Stimulated activated CD4-positive, alpha-beta T cell treated with anti-CD3 and anti-CD28 coated beads, Interleukin-4, amount 100 ng/mL, for 4 hours (primary cell): Measurements from ENCODE around the gene KIF26B.
"Not testable (repeated sequence)": the region's sequence is repeated elsewhere in the genome, so short reads cannot be mapped to it uniquely, and the experiment has no call there.

Experiments used
- DNase-seq, 2 experiments: peaks; one replicate each; pipeline ENCODE4 v3.0.0-alpha.2; 2020

Gene KIF26B

DNA sequence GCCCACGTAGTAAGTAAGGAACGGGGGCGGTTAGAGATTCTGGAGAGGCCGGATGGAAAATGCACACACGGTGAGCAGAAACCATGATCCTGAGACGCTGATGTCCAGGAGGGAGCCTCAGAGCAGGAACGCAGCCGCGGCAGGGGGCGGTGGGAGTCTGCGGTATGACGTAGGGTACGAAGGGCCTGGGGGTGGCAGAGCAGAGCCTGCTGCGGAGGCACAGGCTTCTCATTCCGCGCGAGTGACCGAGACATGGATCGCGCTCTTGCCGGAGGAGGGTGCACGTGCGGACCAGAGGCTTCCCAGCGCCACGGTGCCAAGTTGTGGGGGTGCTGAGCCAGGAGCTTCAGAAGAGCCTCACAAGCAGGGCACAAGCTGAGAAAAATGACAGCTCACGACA is 176.2 kb downstream of the KIF26B start:
- no peak for DNase-seq

DNA sequence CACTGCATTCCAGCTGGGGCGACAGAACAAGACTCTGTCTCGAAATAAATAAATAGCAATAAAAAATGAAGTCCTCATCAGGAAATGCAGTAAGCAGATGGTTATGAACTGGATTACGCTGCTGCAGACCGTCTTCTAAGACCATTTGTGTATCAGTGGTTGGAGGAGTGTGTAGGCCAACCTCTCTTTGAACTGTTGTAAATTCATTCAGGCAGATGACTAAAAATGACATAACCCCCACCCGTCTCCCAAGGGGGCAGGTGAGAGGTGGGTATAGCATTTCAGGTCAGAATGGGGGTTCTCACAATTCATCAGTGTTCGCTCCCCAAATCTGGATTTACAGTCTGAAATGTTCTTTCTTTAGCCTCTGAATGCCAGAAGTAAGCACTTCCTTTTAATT is 177.3 kb downstream of the KIF26B start:
- DNase-seq: no peak

DNA sequence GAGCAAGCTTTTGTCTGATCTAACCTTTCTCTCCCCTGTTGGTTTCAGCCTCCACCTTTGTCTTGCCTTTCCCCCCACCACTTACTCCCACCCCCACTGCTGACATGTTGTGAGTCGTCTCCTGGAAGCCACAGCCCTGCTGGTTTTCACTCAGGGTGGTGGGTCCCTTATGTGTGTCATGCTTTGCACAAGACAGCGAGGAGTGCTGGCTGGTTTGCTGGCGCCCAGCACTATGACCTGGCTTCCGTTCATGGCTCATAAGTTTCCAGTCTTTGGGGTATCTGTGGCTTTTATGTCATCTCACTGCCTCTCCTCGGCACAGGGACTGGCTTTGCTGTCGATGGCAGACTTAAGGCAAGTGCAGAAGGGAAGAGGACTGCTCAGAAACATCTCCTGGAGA is 177.7 kb downstream of the KIF26B start:
- DNase-seq: peak in 1 of 2 experiments; percentile 11

DNA sequence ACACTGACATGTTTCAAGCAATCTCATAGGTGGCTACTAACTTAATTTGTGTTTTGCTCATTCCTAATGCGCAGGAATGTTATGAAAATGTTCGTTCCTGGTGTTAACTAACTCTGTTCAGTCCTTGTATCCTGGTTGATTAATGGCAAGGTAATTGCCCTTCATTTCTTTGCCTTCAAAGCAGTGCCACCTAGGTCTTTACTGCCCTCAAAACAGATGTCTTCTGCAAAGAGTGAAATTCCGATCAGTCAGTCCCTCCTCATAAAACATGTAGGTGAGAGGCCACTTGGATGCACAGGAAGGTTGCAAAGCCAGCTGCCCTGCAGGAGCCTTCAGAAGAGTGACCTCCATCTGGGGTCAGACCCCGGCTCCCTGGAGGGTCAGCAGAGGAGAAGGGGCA is 179.4 kb downstream of the KIF26B start:
- no peak for DNase-seq

DNA sequence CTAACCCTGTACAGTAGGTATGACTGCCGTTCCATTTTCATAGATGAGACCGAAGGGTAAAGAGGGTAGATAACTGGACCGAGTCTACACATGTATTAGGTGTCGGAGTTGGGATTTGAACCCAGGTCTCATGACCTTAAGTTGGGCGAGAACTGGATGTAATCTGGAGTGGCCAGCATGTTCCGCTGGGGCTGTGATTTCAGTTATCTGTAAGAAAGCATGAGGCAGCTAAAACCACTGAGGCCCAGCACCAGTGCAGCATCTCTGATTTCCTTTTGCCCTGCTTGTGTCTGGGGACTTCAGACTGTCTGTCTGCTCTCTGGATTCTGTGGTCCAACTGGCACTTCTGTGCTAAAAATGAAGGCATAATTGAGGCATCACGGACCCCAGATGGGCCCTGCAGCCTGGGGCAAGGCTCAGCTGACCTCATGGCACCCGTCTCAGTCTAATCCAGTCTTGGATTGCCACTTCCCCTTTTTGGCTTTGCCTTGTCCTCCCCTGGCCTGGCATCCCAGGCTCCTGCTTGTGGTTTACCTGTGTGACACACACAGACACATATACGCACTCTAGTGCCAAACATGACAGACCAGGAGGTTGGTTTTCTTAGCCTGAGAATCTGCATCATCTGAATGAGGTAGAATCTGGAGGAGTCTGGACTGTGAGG is 180.2 kb downstream of the KIF26B start:
- DNase-seq: no peak

DNA sequence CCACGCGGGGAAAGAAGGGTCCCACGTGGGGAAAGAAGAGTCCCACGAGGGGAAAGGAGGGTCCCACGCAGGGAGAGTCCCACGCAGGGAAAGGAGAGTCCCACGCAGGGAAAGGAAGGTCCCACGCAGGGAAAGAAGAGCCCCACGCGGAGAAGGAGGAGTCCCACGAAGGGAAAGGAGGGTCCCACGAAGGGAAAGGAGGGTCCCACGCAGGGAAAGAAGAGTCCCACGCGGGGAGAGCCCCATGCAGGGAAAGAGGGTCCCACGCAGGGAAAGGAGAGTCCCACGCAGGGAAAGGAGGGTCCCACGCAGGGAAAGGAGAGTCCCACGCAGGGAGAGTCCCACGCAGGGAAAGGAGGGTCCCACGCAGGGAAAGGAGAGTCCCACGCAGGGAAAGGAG is 180.9 kb downstream of the KIF26B start:
- not testable (repeated sequence) for DNase-seq

DNA sequence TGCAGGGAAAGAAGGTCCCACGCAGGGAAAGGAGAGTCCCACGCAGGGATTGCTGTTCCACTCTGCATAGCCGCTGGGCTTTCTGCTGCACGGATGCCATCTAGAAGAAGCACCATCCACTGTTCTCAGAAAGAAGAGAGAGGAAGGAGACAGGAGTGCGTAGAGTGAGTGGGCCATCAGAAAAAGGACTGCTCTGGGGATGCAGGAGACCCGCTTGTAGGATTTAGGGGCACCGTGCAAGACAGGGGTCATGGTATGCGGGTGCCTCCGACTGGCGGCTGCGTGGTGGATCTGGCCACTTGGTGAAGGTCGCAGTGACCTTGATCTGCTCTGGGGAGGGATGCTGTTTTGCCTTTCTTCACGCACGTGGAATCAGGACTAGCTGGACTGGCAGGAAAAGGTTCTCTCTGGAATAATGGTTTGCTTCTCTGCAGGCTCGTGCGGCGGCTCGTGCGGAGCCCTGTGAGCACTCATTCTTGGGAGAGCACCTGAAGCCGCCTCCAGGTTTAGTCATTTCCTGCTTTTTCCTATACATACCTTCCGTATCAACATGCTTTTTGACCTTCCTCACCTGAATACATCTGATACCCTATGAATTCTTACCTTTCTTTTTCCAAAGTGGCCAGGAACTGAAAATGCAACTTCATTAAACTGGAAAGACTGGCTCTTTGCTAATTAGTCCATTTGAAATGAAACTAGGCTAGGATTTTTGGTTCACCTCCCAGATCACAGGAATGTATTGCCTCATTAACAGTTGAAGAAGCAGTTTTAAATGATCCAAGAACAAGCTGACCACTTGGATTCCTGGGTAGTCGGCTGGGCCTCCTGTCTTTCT is 181.6 kb downstream of the KIF26B start:
- no peak for DNase-seq

DNA sequence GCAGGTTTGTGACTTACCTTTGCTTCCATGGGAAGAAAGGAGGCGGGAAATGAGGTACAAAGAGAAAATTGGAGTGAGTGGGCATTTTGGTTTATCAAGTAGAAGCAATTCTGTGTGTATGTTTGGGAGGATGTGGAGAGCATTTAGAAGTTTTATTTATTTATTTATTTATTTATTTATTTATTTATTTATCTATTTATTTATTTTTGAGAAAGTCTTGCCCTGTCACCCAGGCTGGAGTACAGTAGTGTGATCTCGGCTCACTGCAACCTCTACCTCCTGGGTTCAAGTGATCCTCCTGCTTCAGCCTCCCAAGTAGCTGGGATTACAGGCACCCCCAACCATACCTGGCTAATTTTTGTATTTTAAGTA is 182.2 kb downstream of the KIF26B start:
- not testable (repeated sequence) for DNase-seq

DNA sequence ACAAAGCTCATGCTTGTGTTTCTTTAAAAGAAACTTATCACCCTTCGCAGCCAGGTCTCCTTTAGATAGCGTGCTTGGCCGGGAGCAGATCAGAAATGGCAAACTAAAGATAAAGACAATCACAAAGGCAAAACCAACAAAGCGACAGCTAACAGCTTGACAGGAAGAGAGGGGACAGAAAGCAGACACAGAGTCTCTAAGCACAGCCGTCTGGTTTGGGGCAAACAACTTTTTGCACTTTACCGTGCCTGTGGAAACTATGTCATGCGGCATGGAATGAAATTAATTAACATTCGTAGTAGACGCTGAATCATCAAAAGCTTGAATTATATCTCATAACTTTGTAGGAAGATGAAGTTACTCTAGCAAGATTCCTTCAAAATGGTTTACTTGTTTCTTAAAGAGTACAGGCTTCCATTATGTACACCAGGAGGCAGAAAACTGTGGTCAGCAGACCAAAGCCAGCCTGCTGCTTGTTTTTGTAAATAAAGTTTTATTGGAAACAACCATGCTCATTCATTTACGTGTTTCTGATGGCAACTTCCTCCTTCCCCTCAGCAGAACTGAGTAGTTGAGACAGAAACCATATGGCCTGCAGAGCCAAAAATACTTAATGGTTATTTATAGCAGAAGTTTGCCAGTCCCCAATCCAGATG is 183.2 kb downstream of the KIF26B start:
- DNase-seq: no peak

DNA sequence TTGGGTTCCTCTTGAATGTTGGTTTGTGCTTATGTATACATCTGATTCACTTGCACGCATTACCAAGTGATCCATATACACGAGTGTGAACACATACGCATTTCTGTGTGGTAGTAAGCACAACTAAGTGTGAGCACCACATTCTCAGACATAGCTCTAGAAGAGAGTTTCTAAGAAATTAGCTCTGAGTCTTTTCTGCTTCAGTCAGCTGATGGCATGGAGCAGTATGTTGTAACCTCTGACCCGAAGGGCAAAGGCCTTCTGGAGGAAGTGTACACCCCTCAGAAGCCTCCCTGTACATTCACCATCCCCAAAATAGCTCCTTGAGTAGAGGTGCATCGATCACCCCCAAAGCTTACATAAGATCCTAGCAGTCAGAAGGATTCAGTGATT is 183.7 kb downstream of the KIF26B start:
- DNase-seq: no peak

DNA sequence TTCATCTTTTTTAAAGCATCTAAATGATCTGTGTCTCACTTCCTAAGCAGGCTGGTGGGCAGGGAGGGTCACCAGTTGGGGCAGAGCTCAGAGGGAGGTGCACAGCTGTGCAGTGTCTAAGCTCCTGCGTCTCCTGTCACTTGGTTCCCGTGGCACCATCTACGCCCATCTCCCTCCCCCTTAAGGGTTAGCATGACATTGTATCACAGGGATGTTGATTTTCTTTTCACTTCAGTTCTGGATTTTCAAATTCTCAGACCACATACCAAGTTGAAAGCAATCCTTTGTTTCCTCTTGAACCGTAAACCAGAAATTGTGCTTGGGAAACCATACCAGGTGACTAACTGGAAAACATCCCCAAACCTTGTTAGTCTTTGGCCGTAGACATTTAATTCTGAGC is 187.0 kb downstream of the KIF26B start:
- DNase-seq: no peak

DNA sequence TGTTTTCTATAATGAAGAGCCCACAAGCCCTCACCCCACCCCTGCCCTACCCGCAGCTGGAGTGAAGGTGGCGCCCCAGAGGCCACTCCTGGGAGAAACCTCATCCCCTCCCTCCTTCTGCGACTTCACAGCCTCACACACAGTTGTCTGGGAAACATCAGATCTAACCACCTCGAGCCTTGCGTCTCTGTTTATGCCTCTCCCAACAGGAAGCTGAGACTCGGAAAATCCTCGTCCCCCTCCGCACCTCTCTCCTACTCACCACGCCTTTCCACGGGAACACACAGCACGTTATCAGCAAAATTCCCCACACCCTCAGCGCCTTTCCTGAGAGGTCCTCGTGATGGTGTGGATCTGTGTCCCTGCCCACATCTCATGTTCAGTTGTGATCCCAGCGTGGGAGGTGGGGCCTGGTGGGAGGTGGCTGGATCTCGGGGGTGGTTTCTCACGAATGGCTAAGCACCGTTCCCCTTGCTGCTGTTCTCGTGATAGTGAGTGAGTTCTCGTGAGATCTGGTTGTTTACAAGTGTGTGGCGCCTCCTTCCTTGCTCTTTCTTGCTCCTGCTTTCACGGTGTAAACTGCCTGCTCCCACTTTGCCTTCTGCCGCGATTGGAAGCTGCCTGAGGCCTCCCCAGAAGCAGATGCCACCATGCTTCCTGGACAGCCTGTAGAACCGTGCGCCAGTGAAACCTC is 190.6 kb downstream of the KIF26B start:
- no peak for DNase-seq

DNA sequence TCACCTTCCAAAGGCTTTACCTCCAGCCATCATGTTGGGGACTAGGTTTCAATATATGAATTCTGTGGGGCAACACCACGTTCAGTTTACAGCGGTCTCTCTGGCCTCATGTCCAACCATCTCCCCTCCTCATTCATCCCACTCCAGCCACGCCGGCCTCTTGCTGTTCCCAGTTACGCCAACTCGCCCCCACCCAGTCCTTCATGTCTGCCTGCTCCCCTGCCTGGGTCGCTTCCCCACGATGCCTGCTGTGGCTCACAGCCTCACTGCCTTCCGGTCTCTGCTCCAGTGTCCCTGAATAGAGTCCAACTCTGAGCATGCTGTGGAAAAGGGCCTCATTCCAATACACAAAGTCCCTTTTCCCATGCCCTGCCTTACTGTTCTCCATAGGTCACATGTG is 193.8 kb downstream of the KIF26B start:
- no peak for DNase-seq

DNA sequence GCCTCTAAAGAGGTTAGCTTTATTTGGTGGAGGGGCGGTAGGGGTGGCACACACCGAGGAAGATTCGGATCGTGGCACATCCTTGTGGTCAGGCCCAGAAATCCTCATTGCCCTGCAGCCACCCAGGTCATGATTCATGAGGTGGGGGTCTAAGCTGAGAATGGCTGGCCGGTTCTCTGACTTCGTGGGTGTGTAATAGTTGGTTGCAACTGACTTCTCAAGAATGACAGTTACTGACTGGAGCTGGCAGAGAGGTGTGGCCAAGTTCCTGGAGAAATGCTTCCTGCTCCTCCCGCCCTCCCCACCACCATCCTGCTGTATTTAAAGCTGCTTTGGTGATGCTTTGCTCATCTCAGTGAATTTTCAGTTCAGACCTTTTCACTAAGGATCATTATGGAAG is 198.6 kb downstream of the KIF26B start:
- DNase-seq: no peak

DNA sequence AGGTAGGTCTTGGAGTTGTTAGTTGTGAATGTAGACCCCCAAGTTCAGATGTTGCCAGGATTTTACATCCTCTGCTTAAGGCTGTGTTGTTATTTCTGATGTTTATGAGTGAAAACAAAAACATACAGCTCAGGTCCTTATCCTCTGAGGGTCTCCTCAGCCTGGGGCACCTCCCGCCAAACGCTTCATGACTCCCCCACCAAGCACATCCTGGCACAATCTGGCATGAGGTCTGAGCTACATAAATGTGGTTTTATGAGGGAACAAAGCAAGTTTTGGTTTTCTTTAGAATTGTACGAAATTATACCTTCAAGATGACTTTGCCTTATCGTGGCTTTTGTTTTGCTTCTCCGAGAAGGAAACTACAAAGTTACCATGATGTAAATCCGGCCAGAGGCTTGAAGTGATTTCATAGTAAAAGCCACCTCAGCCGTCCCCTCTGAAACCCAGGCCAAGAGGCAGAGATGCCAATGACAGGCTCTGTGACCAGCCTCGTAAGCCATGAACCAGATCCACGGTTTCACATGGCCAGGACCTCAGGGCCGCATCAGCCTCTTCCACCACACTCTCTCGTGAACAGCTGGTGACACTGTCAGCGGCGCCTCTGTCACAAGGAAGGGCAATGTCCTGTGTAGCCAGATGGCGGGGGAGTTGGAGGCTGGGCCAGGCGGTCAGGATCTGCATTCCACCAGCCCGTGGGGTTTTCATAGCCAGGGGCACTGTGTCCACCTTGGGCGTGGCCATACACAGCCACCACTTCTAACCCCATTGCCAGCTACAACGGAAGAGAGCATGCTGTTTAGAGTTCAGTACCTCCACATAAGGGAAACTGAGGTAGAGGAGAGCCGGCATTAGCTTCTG is 199.4 kb downstream of the KIF26B start:
- DNase-seq: no peak

DNA sequence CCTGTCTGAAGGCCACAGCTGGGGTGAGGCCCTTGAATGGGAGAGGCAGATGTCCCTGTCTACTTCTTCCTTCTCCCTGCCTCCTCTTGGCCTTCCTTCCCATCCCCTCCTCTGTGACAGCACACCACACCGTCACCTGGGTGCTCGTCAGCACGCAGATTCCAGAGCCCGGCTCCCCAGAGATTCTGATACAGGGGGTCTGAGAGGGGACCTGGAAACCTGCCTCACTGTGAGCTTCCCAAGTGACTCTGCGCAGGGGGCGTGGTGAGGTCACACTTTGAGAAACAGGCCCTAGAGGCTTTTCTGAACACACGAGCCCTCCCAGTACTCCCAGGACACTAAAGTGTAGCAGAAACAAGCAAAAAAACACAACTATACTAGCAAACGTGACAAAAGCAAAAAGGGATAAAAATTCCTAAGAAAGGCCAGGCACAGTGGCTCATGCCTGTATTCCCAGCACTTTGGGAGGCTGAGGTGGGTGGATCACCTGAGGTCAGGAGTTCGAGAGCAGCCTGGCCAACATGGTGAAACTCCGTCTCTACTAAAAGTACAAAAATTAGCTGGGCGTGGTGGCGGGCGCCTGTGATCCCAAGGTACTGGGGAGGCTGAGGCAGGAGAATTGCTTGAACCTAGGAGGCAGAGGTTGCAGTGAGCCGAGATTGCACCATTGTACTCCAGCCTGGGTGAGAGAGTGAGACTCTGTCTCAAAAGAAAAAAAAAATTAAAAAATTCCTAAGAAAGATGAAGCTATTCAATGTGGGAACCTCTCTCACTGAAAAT is 201.3 kb downstream of the KIF26B start:
- DNase-seq: not testable (repeated sequence)

DNA sequence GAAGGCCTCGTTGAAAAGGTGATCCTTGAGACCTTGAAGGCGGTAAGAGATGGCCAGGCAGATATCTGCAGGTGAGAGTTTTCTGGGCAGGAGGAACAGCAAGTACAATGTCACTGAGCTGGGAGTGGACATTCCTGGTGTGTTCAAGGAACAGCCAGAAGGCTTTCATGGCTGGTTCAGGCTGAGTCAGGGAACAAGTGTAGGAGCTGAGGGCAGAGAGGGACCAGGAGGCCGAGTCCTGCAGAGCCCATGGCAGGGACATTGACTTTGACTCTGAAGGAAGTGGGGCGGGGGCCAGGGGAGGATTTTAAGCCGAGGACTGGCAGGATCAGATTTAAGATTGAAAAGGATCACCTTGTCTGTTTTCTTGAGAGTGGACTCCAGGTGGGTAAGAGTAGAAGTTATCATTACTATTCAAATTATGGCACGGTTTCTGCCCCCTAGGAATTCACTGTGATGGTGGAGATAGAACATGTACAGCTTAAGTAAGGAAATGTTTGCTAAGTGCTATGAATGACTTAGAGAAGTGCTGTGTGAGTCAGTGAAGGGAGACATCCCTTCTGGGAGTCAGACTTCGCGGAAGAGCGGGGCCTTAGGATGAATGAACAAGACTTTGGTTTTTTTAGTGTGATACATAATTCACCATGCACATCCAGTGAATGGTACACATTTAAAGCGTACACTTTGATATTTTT is 202.3 kb downstream of the KIF26B start:
- DNase-seq: no peak

DNA sequence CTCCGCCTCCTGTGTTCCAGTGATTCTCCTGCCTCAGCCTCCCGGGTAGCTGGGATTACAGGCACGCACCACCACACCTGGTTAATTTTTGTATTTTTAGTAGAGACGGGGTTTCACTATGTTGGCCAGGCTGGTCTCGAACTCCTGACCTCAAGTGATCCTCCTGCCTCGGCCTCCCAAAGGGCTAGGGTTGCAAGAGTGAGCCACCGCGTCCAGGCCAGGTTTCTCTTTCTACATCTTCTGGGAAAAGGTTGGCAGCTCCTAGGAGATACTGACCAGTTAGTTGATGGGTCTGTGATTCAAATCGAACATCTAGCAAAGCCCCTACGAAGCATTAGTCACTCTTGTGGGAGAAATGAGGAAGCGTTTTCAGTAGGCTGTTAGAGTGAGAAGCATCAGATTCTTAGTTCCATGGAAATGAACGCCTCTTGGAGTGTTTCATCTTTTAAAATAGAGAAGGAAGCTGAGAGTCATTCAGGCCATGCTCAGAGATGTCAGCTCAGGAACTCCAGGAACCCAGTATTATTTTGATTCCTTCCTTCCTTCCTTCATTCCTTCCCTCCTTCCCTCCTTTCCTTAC is 204.4 kb downstream of the KIF26B start:
- not testable (repeated sequence) for DNase-seq

DNA sequence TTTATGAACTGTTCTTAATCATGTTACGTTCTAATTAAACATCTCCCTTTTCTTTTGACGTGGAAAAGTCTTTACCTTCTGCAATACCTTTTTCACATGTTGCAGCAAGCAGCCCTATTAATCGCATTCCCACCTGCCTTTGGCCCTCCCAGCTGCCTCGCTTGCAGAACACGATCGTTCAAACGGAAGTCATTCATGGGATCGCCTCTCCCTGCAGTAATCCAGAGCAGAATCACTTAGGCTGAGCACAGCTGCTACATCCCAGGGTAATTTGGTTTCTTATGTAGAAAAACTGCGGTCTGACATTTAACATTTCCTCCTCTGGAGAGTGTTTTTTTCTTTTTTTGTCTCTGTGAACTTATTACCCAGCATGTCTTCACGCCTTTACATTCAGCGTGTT is 206.3 kb downstream of the KIF26B start:
- DNase-seq: no peak

DNA sequence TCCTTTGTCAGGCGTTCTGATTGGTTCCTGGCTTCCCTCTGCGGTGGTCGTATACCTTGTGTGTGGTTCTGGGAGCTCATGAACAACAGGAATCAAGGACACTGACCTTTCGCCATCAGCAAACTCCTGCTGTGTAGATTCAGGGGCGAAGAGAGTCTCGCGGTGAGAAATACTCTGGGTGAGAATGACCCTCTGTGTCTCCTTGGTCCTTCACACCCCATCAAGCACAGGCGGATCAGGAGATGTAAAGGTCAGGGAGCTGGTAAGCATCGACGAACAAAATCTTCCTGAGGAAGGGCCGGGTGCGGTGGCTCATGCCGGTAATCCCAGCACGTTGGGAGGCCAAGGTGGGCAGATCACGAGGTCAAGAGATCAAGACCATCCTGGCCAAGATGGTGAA is 207.2 kb downstream of the KIF26B start:
- no peak for DNase-seq
